Measurements from ENCODE around the gene CLEC14A. TPM values are rescaled to one million over a fixed set of nuclear protein-coding genes. Genes with fewer than 3 reads are reported as not detected.

CLEC14A gene
- total and polyA plus RNA-seq, 8 donors = 34.7 to 73.8 (median 58.5) TPM

GRCh38 chr14:38252066-38252710 lies 3.7 kb downstream of the CLEC14A start:
- Histone ChIP-seq H3K27me3 (peaks cover 25 to 38% of the 10 kb centered on the region in 2 donors), H3K4me1 (peaks cover 0 to 10% of the 10 kb centered on the region in 2 donors), H3K4me3 (peak overlapping the region in 1 of 2 donors; percentile 42), H3K27ac (peak overlapping the region; percentile 42 to 89), H3K36me3 (no peaks in the 10 kb centered on the region), H3K9me3 (no peaks in the 10 kb centered on the region)
- DNase-seq (no peak), ATAC-seq (no peak)
- TF ChIP-seq CTCF (IDR thresholded peaks at IDR 0.05) = no peak
- intact Hi-C loops (cut with DNase I) = no loop called here

- ATAC-seq (no peak), DNase-seq (no peak)
- Histone ChIP-seq H3K27ac (peak overlapping the region in 1 of 2 donors; percentile 89), H3K27me3 (peaks cover 17 to 20% of the 10 kb centered on the region in 2 donors), H3K36me3 (no peaks in the 10 kb centered on the region), H3K9me3 (no peaks in the 10 kb centered on the region), H3K4me3 (peak overlapping the region in 1 of 2 donors; percentile 42), H3K4me1 (peaks cover 0 to 7% of the 10 kb centered on the region in 2 donors)
- TF ChIP-seq CTCF (IDR thresholded peaks at IDR 0.05) = no peak
- intact Hi-C loops (cut with DNase I) = no loop called here
Measured at GRCh38 chr14:38250331-38250730, 5.6 kb downstream of the CLEC14A start.

GRCh38 chr14:38248321-38249028 lies 7.4 kb downstream of the CLEC14A start:
- DNase-seq (no peak), ATAC-seq (no peak)
- Histone ChIP-seq H3K4me1 (no peaks in the 10 kb centered on the region), H3K4me3 (no peak overlapping the region), H3K27me3 (peaks cover 0 to 1% of the 10 kb centered on the region in 2 donors), H3K9me3 (no peaks in the 10 kb centered on the region), H3K36me3 (no peaks in the 10 kb centered on the region), H3K27ac (no peak overlapping the region)
- TF ChIP-seq CTCF (IDR thresholded peaks at IDR 0.05) = no peak
- intact Hi-C loops (cut with DNase I) = no loop called here

DNA sequence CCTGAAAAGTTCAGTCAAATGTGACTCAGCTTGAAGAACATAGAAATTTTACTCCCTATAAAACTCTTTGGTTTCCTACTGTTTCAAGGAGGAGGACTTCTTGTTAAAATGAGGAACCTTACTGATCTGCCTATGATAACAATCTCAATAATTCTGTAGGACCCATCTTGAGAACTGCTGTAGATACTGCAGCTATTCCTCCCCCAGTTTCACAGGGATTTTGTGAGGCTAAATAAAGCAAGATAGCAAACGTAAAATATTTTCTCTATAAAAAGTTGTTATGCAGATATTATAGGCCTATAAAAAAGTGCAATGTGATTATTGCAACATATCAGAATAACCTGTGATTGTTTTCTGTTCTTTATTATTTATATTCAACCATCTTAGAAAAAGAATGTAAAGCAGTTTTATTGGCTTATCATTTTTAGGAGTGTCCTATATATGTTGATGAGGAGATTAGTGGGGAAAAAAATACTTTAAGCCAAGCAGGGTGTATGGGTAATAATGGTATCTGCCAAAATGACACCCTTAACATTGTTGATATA lies 12.1 kb downstream of the CLEC14A start:
- no peak for TF ChIP-seq CTCF (IDR thresholded peaks at IDR 0.05)
- H3K4me1 ChIP-seq = no peaks in the 10 kb centered on the region
- H3K27ac ChIP-seq = no peak overlapping the region
- H3K36me3 ChIP-seq = no peaks in the 10 kb centered on the region
- no peaks in the 10 kb centered on the region for H3K27me3 ChIP-seq
- intact Hi-C loops (cut with DNase I) = no loop called here
- ATAC-seq = no peak
- no peaks in the 10 kb centered on the region for H3K9me3 ChIP-seq
- DNase-seq = no peak
- no peak overlapping the region for H3K4me3 ChIP-seq

DNA sequence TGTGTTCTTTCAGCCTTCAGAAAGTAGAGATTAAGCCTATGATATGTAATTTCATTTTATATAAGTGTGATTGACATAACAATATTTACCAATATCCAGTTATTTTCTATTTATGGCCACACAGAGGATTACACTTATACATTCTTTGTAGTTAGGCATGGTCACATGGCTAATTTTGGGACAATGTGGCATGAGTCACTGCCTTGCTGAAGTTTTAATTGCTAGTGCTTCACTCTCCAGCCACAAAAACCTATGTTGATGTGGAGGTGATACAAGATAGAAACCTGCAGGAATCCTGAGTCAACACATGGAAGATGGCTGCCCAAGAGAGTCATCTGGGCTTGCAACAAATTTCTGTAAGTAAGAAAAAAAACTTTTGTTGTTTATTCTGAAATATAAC lies 17.0 kb downstream of the CLEC14A start:
- Histone ChIP-seq H3K9me3 (no peaks in the 10 kb centered on the region), H3K36me3 (no peaks in the 10 kb centered on the region), H3K27ac (no peak overlapping the region), H3K27me3 (no peaks in the 10 kb centered on the region), H3K4me1 (no peaks in the 10 kb centered on the region), H3K4me3 (no peak overlapping the region)
- no peak for TF ChIP-seq CTCF (IDR thresholded peaks at IDR 0.05)
- DNase-seq (no peak), ATAC-seq (no peak)
- intact Hi-C loops (cut with DNase I) = no loop called here

Data from left lung (tissue), 10 donors.